Measurements from ENCODE around the gene MBD3L1. TPM values are rescaled to one million over a fixed set of nuclear protein-coding genes. Genes with fewer than 3 reads are reported as not detected.

The MBD3L1 gene
- total and polyA plus RNA-seq, 9 of the 15 experiments (the other 6 are each of a cell fraction or from before 2014, with no cell fraction given) = not detected

GRCh38 chr19:8846819-8847218 is 14.6 kb downstream of the MBD3L1 start (continued):
- TF ChIP-seq STAG1 (CRISPR knock-in tag; IDR thresholded peaks at IDR 0.05; ENCODE audit: borderline replicate concordance) (no peak), RBM22 (IDR thresholded peaks at IDR 0.05; ENCODE audit: low read depth, low read length, poor library complexity, severe bottlenecking) (no peak), JUN (IDR thresholded peaks at IDR 0.05; ENCODE audit: borderline replicate concordance, low read depth, low read length) (no peak), JUN (CRISPR knock-in tag; IDR thresholded peaks at IDR 0.05; ENCODE audit: borderline replicate concordance) (no peak)

- H3K4me3 ChIP-seq = no peak overlapping the region
- no peaks in the 10 kb centered on the region for H3K79me2 ChIP-seq (ENCODE audit: control insufficient read depth, insufficient read depth, low read length)
- ChIA-PET POLR2A (interaction anchor here (1.2 kb wide), 1 partner anchor 77 kb away, joined by 3 read pairs; no protein-coding TSS in a partner anchor), CTCF (ENCODE audit: low intra/inter-chr PET ratio) (no interaction called here)
- no peaks in the 10 kb centered on the region for H3K9me3 ChIP-seq (replicated peaks; ENCODE audit: control insufficient read depth, insufficient read depth, low read depth, low read length)
- H3K27me3 ChIP-seq (ENCODE audit: control insufficient read depth in 2 of 2, insufficient read depth in 2 of 2, low read length in 2 of 2) = no peaks in the 10 kb centered on the region
- no peak overlapping the region for H3K4me2 ChIP-seq (ENCODE audit: insufficient read depth, low read length)
- no peak for FAIRE-seq
- no peak overlapping the region for H3K27ac ChIP-seq (ENCODE audit: extremely low read depth, low read depth, low read length)
- H3K9ac ChIP-seq (ENCODE audit: insufficient read depth in 1 of 2, low read depth in 2 of 2, low read length in 2 of 2) = no peak overlapping the region
- H2AFZ ChIP-seq (ENCODE audit: low read depth, low read length) = no peak overlapping the region
- 0% methylated on average over 2 of the region's 2 CpGs for WGBS (ENCODE audit: insufficient coverage, low coverage, missing lambda C conversion rate)
- DNase-seq (ENCODE audit: extremely low read depth in 1 of 4, low spot score in 3 of 4) = no peak
- H3K4me1 ChIP-seq (replicated peaks in 1 of 2; ENCODE audit: control insufficient read depth in 2 of 2, insufficient read depth in 2 of 2, low read length in 2 of 2) = no peaks in the 10 kb centered on the region
- no TSS peak for BruUV-seq (replicated peaks)
- no peaks in the 10 kb centered on the region for H3K9me1 ChIP-seq (ENCODE audit: control insufficient read depth, insufficient read depth, low read length)
- intact Hi-C loops (cut with micrococcal nuclease) (no loop called here), in situ Hi-C loops (cut with MboI) (no loop called here)
- no peaks in the 10 kb centered on the region for H3K36me3 ChIP-seq (ENCODE audit: control insufficient read depth, insufficient read depth, low read length)
- no peak for ATAC-seq
- H4K20me1 ChIP-seq (replicated peaks; ENCODE audit: control insufficient read depth, insufficient read depth, low read length) = no peaks in the 10 kb centered on the region
- no peak for TF ChIP-seq NELFE (IDR thresholded peaks at IDR 0.05; ENCODE audit: insufficient read depth, insufficient read length)
- 0 out of 2 replicates have a peak, but pooled peaks have one; percentile 30 for TF ChIP-seq ZBTB2 (IDR thresholded peaks at IDR 0.05)
- no peak for TF ChIP-seq THRA (IDR thresholded peaks at IDR 0.05)
- peak; percentile 69 for TF ChIP-seq PKNOX1 (IDR thresholded peaks at IDR 0.05)
- TF ChIP-seq ZNF740 (CRISPR knock-in tag; IDR thresholded peaks at IDR 0.05) = no peak
- no peak for TF ChIP-seq ZNF740 (tag; IDR thresholded peaks at IDR 0.05)
- TF ChIP-seq CUX1 (CRISPR knock-in tag; IDR thresholded peaks at IDR 0.05) = peak; percentile 96
Measured at GRCh38 chr19:8849232-8849631, 17.1 kb downstream of the MBD3L1 start.
